Upper lobe of left lung (tissue), 4 donors: ENCODE measurements around the gene ELP5.

Experiments
- EP300 ChIP-seq, 4 donors: sonication (generic); formaldehyde crosslinking; IDR thresholded peaks; one replicate each; pipeline ENCODE4 v1.5.1; 2017; ENCODE audit warnings: antibody characterized with exemption in 4 of 4, control low read depth in 2 of 4
- POLR2A ChIP-seq, 4 donors: fragments of 450-650 bp; IDR thresholded peaks; one replicate each; pipeline ENCODE4 v1.5.1; 2016 to 2017; ENCODE audit warnings: antibody characterized with exemption in 4 of 4, mild to moderate bottlenecking in 2 of 4
- POLR2AphosphoS5 ChIP-seq, 2 donors: sonication (generic); formaldehyde crosslinking; IDR thresholded peaks; one replicate each; pipeline ENCODE4 v1.5.1; 2017; ENCODE audit warnings: antibody characterized with exemption in 2 of 2
- TF ChIP-seq, protein P1 (sequence below), 6 experiments: fragments of 450-650 bp in 4 of 6; fragments of 200-600 bp in 2 of 6; sonication (generic) in 2 of 6; IDR thresholded peaks; one replicate each; pipeline ENCODE4 v1.5.1; 2016 to 2019; ENCODE audit warnings: antibody characterized with exemption in 6 of 6

- TF ChIP-seq EP300 (IDR thresholded peaks at IDR 0.05) (no peak), POLR2AphosphoS5 (IDR thresholded peaks at IDR 0.05) (no peak), POLR2A (IDR thresholded peaks at IDR 0.05) (no peak)
- TF ChIP-seq, protein P1, sequence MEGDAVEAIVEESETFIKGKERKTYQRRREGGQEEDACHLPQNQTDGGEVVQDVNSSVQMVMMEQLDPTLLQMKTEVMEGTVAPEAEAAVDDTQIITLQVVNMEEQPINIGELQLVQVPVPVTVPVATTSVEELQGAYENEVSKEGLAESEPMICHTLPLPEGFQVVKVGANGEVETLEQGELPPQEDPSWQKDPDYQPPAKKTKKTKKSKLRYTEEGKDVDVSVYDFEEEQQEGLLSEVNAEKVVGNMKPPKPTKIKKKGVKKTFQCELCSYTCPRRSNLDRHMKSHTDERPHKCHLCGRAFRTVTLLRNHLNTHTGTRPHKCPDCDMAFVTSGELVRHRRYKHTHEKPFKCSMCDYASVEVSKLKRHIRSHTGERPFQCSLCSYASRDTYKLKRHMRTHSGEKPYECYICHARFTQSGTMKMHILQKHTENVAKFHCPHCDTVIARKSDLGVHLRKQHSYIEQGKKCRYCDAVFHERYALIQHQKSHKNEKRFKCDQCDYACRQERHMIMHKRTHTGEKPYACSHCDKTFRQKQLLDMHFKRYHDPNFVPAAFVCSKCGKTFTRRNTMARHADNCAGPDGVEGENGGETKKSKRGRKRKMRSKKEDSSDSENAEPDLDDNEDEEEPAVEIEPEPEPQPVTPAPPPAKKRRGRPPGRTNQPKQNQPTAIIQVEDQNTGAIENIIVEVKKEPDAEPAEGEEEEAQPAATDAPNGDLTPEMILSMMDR (IDR thresholded peaks at IDR 0.05), result no peak
These were observed 10.8 kb upstream of the ELP5 start for GRCh38 chr17:7241090-7241733.
